Stomach (tissue), 4 donors: ENCODE data around the gene C20orf141.

Source experiments
- CTCF ChIP-seq, 7 experiments: fragments of 450-650 bp in 4 of 7; fragments of 200-600 bp in 3 of 7; sonication (generic) in 3 of 7; IDR thresholded peaks; one replicate each; pipeline ENCODE4 v1.5.1; 2016 to 2019; ENCODE audit warnings: antibody characterized with exemption in 7 of 7, control low read depth in 2 of 7, mild to moderate bottlenecking in 1 of 7
- POLR2A ChIP-seq, 4 donors: fragments of 450-650 bp; IDR thresholded peaks; one replicate each; pipeline ENCODE4 v1.6.1; 2016; ENCODE audit warnings: antibody characterized with exemption in 4 of 4, control low read depth in 2 of 4, mild to moderate bottlenecking in 1 of 4, moderate library complexity in 1 of 4

GRCh38 chr20:2847802-2848201 is 33.0 kb downstream of the C20orf141 start:
- TF ChIP-seq CTCF (IDR thresholded peaks at IDR 0.05) = no peak
- no peak for TF ChIP-seq POLR2A (IDR thresholded peaks at IDR 0.05)
